GM19438 (cell line): ENCODE results near the gene KXD1.
A peak's percentile ranks its signal among the peaks of the same experiment; 100 is the strongest.
"Not testable (repeated sequence)": the region's sequence is repeated elsewhere in the genome, so short reads cannot be mapped to it uniquely, and the experiment has no call there.

Source experiments
- ATAC-seq: cut with Tn5 transposase; IDR thresholded peaks from one replicate; pipeline ENCODE4 v1.9.1; 2021; ENCODE audit warnings: low read depth; ENCODE audit not compliant: unreplicated experiment

Gene KXD1

DNA sequence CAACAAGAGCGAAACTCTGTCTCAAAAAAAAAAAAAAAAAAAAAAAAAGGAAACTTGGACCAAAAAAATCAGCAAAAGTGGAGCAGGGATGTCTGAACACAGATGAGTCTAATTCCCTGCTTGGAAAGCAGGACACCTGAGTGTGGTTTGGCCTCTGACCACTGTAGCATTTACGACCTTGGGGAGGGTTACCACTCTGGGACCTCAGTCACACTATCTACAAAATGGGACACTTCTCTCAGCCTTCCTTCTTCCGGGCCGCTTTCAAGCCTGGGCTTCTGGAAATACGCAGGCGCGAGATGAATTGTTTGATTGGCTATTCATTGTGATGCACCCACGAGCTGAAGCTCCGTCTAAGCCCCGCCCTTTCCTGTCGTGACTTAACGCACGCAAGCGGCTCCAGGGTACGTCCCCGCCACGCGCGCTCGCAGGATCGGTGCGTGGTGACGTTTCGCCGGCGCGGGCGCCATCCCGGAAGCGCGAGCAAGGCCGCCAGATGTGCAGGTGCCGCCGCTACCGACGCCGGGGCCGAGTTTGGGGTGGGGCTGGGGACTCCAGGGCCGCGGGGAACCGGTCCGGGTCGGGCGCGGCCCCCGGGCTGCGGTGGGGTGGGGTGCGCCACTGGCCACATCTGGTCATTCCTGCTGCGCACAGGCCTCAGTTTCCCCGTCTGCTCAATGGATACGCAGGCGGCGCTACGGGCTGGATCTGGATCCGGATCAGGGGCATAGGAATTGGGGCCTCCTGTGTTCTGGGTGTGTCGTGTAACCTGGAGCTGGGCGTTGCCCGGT is at the start of gene KXD1:
Gene KXD1 (plus strand): TSS at position 460 of the 791 bp plus-strand sequence. CDS start 4,187 bp downstream, outside the sequence.
- peak; percentile 92 for ATAC-seq

DNA sequence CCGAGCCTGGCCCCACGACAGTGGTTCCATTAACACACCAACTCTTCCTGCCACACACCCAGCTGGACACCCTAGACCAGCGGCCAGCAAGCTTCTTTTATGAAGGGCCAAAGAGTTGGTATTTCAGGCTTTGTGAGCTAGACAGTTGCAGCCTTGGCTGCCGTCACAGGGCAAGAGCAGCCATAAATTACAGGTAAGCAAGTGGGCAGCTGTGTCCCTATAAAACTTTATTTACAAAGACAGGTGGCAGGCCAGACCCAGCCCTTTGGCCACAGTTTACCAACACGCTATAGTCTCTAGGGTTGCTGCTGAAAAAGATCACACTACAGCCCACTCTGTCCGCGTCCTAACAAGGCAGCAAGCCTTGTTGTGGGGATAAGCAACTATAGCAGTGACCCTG is 49.1 kb upstream of the KXD1 start:
- ATAC-seq, result no peak

DNA sequence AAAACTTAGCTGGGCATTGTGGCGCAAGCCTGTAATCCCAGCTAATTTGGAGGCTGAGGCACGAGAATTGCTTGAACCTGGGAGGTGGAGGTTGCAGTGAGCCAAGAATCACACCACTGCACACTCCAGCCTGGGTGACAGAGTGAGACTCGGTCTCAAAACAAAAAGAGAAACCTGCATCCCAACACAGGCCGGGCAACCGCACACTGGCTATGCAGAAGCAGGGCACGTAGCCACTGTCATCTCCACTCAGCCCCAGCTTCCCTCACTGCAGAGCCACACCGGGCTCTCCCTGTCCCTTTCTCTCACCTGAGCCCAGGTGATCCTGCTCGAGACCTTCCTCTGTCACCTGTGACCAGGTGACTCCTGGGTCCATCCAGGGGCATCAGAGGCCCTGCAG is 47.5 kb upstream of the KXD1 start:
- no peak for ATAC-seq

DNA sequence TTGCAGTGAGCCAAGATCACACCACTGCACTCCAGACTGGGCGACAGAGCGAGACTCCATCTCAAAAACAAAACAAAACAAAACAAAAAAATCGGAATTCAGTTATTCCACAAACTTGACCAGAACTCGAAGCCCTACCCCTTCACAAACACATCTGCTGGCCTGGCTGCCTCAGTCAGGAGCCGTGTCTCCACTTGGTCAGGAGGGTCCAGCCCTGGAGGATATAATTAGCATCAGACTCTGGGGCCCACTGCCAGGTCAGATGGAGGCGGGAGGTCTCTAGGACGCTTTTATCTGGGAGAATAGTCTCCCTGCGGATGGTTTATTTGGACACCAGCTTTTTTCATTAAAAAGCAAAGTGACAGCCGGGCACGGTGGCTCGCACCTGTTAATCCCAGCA is 43.8 kb upstream of the KXD1 start:
- ATAC-seq, result no peak

DNA sequence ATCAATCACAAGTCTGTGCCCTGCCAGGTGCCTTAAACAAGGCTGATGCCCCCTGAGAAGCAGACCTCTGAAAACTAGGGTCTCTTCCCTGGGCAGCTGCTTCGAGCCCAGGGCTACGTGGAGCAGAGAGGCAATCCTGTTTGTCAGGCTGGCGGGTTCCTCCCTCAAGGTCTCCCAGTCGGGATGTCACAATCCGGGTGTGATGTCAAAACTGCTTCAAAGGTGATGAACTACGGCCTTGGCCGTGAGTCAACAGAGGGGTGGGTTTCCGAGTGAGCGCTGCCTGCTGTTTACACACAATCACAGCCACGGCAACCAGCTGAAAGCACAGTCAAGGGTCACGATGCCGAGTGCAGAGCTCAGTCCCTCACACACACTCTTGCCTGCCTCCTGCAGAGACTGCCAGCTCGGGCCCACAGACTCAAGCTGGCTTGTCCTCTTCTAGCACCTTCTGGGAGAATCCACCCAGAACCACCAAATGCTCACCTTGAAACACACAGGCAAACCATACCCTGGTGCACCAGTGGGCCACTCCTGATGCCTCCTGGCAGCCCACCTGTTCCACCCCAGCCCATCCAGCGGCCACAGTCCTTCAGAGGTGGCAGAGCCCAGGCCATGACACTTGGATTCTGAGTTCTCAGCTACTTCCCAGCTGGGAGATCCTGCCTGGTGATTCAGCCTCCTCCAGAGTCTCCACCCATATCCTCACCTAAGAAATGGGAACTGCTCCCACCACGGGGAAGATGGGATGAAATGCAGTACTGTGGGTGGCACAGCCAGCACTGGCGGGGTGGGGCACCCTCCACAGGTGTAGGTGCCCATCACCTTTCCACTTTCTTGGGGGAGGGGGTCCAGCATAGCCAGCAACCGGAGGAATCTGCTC is 42.6 kb upstream of the KXD1 start:
- ATAC-seq, result no peak

DNA sequence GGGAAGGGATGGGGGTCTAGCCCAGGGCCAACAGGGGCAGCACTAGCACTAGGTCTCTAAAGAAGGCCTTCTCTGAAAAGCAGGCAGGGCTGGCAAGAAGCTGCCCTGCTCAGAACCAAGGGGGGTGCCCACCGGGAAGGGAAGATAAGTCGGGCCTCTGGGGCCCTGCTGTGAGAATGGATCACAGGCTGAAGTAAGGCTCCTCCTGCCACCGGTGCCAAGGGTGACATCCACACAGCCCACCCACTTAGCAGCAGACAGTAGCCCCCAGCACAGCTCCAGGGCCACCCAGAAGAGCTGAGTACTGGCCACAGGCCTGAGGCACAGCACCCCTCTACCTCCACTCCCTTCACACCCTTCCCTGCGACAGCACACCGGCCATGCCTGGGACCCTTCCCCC is 41.7 kb upstream of the KXD1 start:
- no peak for ATAC-seq

DNA sequence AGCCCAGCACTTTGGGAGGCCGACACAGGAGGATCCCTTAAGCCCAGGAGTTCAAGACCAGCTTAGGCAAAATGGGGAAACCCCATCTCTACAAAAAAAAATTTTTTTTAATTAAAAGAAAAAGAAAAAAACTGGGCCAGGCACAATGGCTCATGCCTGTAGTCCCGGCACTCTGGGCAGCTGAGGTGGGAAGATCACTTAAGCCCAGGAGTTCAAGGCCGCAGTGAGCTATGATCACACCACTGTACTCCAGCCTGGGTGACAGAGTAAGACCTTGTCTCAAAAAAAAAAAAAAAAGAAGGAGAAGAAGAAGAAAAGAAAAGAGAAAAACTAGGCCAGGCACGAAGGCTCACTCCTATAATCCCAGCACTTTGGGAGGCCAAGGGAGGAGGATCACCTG is 40.1 kb upstream of the KXD1 start:
- no peak for ATAC-seq

DNA sequence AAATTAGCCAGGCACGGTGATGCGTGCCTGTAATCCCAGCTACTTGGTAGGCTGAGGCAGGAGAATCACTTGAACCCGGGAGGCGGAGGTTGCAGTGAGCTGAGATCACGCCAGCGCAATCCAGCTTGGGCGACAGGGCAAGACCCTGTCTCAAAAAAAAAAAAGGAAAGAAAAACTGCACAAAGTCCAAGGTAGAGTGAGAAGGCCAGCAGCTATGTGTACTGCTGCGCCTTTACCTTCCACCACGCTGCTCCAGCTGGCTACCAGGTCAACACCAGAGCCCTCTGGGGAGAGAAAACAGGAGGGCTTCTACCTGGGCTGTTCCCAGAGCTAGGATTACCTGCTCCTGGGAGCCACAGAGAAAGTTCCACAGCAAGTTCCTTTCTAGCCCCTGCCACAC is 39.0 kb upstream of the KXD1 start:
- no peak for ATAC-seq

DNA sequence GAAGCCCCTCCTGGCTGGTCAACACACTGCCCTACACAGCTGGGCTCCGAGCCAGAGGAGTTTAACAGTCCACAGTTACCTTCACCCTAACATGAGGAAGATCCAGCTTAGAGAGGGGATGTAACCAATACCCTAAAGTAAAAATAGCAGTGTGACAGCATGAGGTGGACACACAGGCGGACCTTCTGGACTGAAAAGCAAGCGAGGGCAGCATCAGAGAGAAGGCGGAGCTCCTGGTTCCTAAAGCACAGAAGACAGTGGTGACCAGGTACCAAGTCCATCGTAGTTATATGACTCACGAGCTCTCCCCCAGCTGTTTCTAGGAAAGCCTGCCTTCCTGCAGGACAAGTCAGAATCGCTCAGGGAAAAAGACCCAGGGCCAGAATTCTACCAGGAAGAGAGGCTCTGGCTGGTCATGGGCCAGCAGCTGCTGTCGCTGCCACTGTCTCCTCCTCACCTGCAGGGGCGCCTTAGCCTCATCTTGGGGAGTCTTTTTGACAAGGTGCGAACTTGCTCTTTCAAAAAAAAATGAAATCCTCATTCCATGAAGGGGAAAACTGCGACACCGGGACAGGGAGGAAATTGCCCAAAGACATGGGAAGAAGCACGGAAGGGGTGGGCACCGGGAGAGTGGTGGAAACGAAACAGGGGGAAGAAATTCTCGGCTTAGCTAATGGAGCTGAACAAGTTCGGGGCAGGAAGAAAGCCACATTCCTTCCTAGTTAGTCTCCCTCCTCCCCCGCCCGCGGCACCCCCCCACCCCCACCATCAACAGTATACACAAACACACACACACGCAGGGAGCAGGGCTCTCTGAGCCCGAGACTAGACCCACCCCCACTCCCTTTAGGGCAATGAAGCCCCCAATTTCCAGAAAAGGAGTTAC is 37.5 kb upstream of the KXD1 start:
- ATAC-seq, result no peak

- no peak for ATAC-seq
Measured at GRCh38 chr19:18520848-18521691, 36.6 kb upstream of the KXD1 start.

DNA sequence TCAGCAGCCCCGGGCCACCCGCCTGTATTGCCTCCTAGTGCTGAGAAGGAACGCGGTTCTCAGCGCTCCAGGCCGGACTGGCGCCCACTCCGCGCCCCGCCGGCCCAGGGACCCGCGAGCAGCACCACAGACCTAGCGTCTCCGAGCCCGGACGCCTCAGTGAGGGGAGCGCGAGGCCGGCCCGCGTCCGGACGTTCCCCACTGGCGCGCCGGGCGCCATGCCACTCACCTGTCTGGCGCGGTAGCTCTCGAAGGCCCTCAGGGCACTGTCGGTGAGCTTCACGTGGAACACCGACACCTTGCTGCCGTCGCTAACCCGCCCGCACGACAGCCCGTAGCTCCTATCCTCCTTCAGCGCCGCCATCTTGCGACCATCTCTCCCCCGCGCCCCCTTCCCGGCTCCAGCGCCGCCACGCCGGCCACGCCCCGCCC is 36.0 kb upstream of the KXD1 start, which contains the start of gene ELL:
Gene ELL (minus strand): TSS at position 379 of the 432 bp plus-strand sequence. CDS start 15 bp downstream, at position 364.
- ATAC-seq, result peak; percentile 2

GRCh38 chr19:18522124-18522861 is 35.4 kb upstream of the KXD1 start:
- peak; percentile 85 for ATAC-seq

DNA sequence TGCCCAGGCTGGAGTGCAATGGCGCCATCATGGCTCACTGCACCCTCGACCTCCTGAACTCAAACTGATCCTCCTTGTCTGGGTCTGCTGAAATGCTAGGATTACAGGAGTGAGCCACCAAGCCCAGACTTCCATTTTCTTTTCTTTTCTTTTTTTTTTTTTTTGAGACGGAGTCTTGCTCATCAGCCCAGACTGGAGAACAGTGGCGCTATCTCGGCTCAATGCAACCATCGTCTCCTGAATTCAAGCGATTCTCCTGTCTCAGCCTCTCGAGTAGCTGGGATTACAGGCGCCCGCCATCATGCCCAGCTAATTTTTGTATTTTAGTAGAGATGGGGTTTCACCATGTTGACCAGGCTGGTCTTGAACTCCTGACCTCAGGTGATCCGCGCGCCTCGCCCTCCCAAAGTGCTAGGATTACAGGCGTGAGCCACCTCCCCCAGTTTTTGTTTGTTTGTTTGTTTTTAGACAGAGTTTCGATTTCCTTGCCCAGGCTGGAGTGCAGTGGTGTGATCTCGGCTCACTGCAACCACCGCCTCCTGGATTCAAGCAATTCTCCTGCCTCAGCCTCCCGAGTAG is 34.7 kb upstream of the KXD1 start:
- ATAC-seq, result not testable (repeated sequence)

DNA sequence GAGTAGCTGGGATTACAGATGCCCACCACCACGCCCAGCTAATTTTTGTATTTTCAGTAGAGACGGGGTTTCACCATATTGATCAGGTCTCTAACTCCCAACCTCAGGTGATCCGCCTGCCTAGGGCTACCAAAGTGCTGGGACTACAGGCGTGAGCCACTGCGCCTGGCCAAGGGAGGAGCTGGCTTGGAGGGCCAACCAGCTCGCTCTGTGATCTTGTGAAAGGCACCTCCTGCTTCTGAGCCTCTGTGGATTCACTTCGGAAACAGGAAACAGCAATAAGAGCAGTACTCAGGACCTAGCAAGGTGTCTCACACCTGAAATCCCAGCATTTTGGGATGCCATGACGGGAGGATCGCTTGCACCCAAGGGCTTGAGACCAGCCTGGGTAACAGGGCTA is 33.8 kb upstream of the KXD1 start:
- no peak for ATAC-seq

DNA sequence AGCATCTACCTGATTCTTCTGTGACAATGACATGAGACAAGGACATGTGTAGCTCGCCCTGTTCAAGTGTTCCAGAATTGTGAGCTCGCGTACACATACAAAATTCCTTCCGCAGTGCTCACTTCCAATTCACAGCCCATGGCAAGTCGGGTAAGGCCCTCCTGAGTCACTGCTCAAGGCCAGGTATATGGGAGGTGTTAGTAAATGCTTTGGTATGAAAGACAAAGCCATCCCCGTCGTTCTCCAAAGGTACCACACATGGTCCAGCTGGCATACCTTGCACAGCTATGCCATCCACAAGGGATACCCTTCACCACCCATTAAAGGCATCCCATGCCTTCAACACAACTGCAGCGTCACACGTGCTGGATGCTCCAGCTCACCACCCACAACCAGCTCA is 31.4 kb upstream of the KXD1 start:
- no peak for ATAC-seq

DNA sequence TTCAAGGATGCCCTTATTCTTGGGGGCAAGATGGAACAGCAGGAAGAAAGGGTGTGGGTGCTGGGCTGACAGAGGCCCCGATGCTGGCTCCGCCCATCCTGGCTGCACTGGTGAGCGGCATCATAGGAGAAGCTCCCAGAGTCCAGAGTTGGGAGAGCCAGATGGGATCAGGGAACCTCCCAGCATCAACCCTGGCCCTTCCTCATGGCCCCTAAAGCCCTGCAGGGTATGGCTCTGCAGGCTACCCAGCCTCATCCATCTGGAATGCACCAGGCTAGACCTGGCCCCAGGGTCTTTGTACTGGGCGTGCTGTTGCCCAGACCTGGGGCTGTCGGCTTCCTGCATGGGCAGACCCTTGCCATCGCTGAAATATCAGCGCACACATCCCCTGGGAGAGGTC is 27.9 kb upstream of the KXD1 start:
- ATAC-seq, result no peak

DNA sequence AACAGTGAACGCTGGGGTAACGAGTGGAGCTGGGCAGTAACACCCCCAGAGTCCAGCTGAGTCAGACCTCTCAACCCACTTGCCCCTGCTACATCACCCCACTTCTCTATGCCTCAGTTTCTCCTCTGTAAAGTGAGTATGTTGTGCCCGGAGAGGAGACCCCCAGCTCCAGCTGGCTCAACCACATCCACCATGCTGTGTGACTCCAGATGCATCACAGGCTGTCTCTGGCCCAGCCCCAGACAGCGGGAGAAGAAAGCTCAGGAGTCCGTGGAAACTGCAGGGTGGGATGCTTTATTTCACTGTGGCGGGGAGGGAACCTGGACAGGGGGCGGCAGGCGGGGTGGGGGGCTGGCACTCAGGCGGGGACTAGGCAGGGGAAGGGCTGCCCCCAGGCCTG is 26.2 kb upstream of the KXD1 start:
- ATAC-seq, result no peak

DNA sequence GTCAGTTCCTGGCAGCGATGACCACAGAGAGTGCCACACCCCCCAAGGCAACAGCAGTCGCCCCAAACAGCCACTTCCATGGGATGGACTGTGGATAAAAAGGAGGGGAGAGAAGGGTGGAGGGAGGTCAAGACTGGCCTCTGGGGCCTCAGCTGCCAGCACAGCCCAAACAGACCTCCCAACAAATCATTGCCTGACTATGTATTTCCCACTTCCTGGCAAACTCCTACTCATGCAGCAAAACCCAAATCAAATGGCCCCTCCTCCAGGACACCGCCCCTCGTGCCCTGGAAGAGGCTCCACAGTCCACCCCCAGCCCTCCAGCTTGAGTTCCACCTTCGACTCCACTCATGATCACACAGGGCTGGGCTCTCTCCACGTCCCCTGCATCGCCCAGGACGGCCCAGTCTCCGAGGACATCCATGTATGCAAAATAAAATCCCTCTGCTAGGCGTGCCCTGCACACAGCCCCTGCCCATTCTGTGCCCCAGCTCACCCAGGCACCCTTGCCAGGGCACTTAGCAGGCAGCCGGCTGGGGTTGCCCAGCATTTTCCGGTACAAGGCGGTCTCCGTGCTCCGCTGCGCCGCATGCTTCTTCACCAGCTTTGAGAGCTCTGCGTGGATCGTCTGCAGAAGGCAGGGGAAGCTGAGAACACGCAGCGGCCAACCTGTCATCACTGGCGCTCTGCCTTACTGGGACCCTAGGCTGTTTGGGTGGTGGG is 25.3 kb upstream of the KXD1 start:
- ATAC-seq, result no peak
